ENCODE measurements around the gene BNIP3.

- no peak for TF ChIP-seq GATA3 (IDR thresholded peaks at IDR 0.05; ENCODE audit: low read depth, low read length)
- no peak for TF ChIP-seq GATA2 (IDR thresholded peaks at IDR 0.05; ENCODE audit: low read depth, low read length)
These were observed 41.5 kb upstream of the BNIP3 start for GRCh38 chr10:132023092-132023811.

Data from SH-SY5Y (cell line).